ENCODE results near the gene FIG4.

GRCh38 chr6:109804020-109804419 is 112.9 kb downstream of the FIG4 start:
- no peak for TF ChIP-seq POLR2A (IDR thresholded peaks at IDR 0.05)
- TF ChIP-seq CTCF (IDR thresholded peaks at IDR 0.05): no peak

All from lower leg skin (tissue), 3 donors.